ENCODE results near the gene CBLC. TPM values are rescaled to one million over a fixed set of nuclear protein-coding genes. Genes with fewer than 3 reads are reported as not detected.
A peak's percentile ranks its signal among the peaks of the same experiment; 100 is the strongest.

CBLC gene
- total RNA-seq, 1 experiment from 2014 or later = 0.80 TPM

DNA sequence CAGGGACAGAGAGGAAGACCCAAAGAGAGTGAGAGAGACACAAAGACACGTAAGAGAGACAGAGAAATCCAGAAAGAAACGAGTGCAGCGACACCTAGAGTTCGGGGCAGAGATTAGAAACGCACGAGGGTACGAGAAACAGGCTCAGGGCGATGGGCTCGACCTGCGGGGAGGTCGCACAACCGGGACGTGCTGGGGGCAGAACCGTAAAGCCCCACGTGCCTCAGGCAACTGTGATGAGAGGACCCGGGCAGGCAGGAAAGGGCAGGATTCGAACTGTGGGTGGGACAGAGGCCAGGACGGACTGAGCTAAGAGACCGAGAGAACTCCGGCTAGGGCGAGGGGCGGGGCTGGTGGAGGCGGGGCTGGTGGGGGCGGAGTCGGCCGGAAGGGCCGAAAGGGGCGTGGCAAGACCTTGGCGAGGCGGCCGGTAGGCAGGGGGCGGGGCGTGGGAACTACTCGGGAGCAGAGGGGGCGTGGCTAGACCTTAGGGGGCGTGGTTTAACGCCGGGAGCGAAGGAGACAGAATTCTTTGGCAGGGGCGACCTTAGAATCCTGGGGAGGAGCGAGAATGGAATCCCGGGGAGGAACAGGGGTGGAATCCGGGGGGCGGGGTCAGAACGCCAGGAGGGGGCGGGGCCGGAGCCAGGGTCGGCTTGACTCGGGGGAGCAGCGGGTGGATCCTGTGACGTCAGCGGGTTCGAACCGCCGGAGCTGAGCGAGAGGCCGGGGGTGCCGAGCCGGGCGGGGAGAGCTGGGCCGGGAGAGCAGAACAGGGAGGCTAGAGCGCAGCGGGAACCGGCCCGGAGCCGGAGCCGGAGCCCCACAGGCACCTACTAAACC is 68.1 kb downstream of the CBLC start, which contains the start of gene NECTIN2:
TSS of gene NECTIN2 (plus strand) at position 686 of the 843 bp plus-strand sequence. CDS start 229 bp downstream, outside the sequence.
- DNase-seq (ENCODE audit: low read depth, low spot score) (peak; percentile 81), ATAC-seq (peak; percentile 75)
- POLR2A ChIA-PET = interaction anchor here (0.5 to 1.0 kb wide), 3 partner anchors 57 to 201 kb away, joined by 4 to 10 read pairs (median 6); no protein-coding TSS in a partner anchor
- H3K27ac ChIP-seq (ENCODE audit: low read length) = peak within 1 kb of the TSS; percentile 94
- H3K4me3 ChIP-seq (ENCODE audit: low read depth in 2 of 2, low read length in 2 of 2) = peak within 1 kb of the TSS; percentile 92 to 93
- TF ChIP-seq TCF7L2 (IDR thresholded peaks at IDR 0.05; ENCODE audit: low read depth, low read length) (no peak), POLR2AphosphoS5 (IDR thresholded peaks at IDR 0.05; ENCODE audit: low read depth, low read length) (no peak; the same call in 1 of the 2 replicates), SIN3A (IDR thresholded peaks at IDR 0.05; ENCODE audit: borderline replicate concordance, insufficient read depth, low read depth, low read length) (no peak; the same call in 1 of the 2 replicates)
- TF ChIP-seq, protein P1, sequence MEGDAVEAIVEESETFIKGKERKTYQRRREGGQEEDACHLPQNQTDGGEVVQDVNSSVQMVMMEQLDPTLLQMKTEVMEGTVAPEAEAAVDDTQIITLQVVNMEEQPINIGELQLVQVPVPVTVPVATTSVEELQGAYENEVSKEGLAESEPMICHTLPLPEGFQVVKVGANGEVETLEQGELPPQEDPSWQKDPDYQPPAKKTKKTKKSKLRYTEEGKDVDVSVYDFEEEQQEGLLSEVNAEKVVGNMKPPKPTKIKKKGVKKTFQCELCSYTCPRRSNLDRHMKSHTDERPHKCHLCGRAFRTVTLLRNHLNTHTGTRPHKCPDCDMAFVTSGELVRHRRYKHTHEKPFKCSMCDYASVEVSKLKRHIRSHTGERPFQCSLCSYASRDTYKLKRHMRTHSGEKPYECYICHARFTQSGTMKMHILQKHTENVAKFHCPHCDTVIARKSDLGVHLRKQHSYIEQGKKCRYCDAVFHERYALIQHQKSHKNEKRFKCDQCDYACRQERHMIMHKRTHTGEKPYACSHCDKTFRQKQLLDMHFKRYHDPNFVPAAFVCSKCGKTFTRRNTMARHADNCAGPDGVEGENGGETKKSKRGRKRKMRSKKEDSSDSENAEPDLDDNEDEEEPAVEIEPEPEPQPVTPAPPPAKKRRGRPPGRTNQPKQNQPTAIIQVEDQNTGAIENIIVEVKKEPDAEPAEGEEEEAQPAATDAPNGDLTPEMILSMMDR (IDR thresholded peaks at IDR 0.05) = no peak
- TF ChIP-seq, protein P2, sequence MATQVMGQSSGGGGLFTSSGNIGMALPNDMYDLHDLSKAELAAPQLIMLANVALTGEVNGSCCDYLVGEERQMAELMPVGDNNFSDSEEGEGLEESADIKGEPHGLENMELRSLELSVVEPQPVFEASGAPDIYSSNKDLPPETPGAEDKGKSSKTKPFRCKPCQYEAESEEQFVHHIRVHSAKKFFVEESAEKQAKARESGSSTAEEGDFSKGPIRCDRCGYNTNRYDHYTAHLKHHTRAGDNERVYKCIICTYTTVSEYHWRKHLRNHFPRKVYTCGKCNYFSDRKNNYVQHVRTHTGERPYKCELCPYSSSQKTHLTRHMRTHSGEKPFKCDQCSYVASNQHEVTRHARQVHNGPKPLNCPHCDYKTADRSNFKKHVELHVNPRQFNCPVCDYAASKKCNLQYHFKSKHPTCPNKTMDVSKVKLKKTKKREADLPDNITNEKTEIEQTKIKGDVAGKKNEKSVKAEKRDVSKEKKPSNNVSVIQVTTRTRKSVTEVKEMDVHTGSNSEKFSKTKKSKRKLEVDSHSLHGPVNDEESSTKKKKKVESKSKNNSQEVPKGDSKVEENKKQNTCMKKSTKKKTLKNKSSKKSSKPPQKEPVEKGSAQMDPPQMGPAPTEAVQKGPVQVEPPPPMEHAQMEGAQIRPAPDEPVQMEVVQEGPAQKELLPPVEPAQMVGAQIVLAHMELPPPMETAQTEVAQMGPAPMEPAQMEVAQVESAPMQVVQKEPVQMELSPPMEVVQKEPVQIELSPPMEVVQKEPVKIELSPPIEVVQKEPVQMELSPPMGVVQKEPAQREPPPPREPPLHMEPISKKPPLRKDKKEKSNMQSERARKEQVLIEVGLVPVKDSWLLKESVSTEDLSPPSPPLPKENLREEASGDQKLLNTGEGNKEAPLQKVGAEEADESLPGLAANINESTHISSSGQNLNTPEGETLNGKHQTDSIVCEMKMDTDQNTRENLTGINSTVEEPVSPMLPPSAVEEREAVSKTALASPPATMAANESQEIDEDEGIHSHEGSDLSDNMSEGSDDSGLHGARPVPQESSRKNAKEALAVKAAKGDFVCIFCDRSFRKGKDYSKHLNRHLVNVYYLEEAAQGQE (IDR thresholded peaks at IDR 0.05; ENCODE audit: insufficient read depth in 1 of 2, low read depth in 2 of 2, low read length in 1 of 2) = no peak
- no peaks in the 10 kb centered on the region for H3K27me3 ChIP-seq (ENCODE audit: control insufficient read depth, insufficient read depth, low read length)
- no peaks in the 10 kb centered on the region for H3K9me3 ChIP-seq (ENCODE audit: control insufficient read depth, insufficient read depth, low read depth, low read length)
- intact Hi-C loops (cut with micrococcal nuclease; ENCODE audit: unreplicated experiment) (no loop called here), in situ Hi-C loops (cut with HindIII; ENCODE audit: low pct_unique_long_range_greater_than_20kb, low sequenced_read_pairs) (no loop called here)
- no TSS peak for BruUV-seq (replicated peaks)
- CTCF ChIA-PET = interaction anchor here (0.6 to 1.0 kb wide), 4 partner anchors 38 to 139 kb away, joined by 3 to 6 read pairs (median 4); no protein-coding TSS in a partner anchor
- H3K4me1 ChIP-seq (ENCODE audit: control insufficient read depth, insufficient read depth, low read length) = peaks cover 24% of the 10 kb centered on the region
- peaks cover 6% of the 10 kb centered on the region; the same call in 1 of the 2 replicates for H3K36me3 ChIP-seq (ENCODE audit: control insufficient read depth, insufficient read depth, low read length)

DNA sequence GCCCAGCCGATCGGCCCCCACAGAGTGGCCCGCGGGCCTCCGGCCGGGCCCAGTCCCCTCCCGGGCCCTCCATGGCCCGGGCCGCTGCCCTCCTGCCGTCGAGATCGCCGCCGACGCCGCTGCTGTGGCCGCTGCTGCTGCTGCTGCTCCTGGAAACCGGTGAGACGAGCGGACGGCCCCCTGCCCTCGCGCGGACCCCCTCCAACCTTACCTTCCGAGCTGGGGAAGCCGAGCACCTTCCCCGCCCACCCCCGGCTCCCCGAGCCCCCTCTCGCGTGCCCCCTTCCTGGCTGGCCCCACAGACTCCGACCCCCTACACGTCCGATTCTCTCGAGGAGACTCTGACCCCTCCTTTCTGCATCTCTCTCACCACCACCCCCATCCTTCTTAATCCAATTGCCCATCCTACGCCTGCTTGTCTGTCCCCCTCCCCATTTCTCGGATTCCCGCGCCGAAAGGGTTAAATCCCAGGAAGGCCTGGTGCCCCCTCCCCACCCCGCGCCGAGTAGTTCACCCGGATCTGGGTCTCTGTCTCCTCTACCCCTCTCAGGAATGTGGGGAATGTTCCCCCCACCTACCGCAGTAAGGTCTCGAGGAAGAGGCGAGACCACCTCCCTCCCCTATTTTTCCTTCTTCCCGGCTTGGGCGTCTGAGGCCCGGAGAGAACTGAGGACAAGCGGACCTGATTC is 68.9 kb downstream of the CBLC start:
- no peaks in the 10 kb centered on the region for H3K9me3 ChIP-seq (ENCODE audit: control insufficient read depth, insufficient read depth, low read depth, low read length)
- peaks cover 25% of the 10 kb centered on the region for H3K4me1 ChIP-seq (ENCODE audit: control insufficient read depth, insufficient read depth, low read length)
- CTCF ChIA-PET = interaction anchor here (1.0 kb wide), 1 partner anchor 121 kb away, joined by 6 read pairs; no protein-coding TSS in a partner anchor
- DNase-seq (ENCODE audit: low read depth, low spot score) (no peak), ATAC-seq (no peak; the same call in 1 of the 2 replicates)
- H3K4me3 ChIP-seq (ENCODE audit: low read depth in 2 of 2, low read length in 2 of 2) = peak overlapping the region; percentile 92 to 93
- H3K27ac ChIP-seq (ENCODE audit: low read length) = peak overlapping the region; percentile 94
- H3K36me3 ChIP-seq (ENCODE audit: control insufficient read depth, insufficient read depth, low read length) = peaks cover 6% of the 10 kb centered on the region; the same call in 1 of the 2 replicates
- BruUV-seq (replicated peaks) = no TSS peak
- POLR2A ChIA-PET = interaction anchor here (0.6 to 1.0 kb wide), 3 partner anchors 58 to 124 kb away, joined by 4 to 11 read pairs (median 10); no protein-coding TSS in a partner anchor
- H3K27me3 ChIP-seq (ENCODE audit: control insufficient read depth, insufficient read depth, low read length) = no peaks in the 10 kb centered on the region
- in situ Hi-C loops (cut with HindIII; ENCODE audit: low pct_unique_long_range_greater_than_20kb, low sequenced_read_pairs) = no loop called here
- intact Hi-C loops (cut with micrococcal nuclease; ENCODE audit: unreplicated experiment) = no loop called here
- TF ChIP-seq POLR2AphosphoS5 (IDR thresholded peaks at IDR 0.05; ENCODE audit: low read depth, low read length) (no peak), SIN3A (IDR thresholded peaks at IDR 0.05; ENCODE audit: borderline replicate concordance, insufficient read depth, low read depth, low read length) (peak; percentile 46; the same call in 1 of the 2 replicates), TCF7L2 (IDR thresholded peaks at IDR 0.05; ENCODE audit: low read depth, low read length) (no peak)
- TF ChIP-seq, protein P2 (IDR thresholded peaks at IDR 0.05; ENCODE audit: insufficient read depth in 1 of 2, low read depth in 2 of 2, low read length in 1 of 2) = no peak
- TF ChIP-seq, protein P1 (IDR thresholded peaks at IDR 0.05) = no peak
